Kidney (tissue), 14 donors: ENCODE data around the gene FLT1. TPM values are rescaled to one million over a fixed set of nuclear protein-coding genes. Genes with fewer than 3 reads are reported as not detected.

Experiments
- DNase-seq, 5 donors: peaks; one replicate each; pipeline ENCODE4 v3.0.0-alpha.2; 2013 to 2020
- FAIRE-seq: peaks from 2 replicates; lab custom pipeline; 2012; peaks lifted over from hg19 to GRCh38; lab: Jason Lieb, UNC
- H3K27ac ChIP-seq, 2 donors: one replicate each; pipeline ENCODE4 v1.7.0; 2013; ENCODE audit warnings: low read depth in 2 of 2, low read length in 2 of 2, inconsistent platforms in 1 of 2
- H3K27me3 ChIP-seq: one replicate; pipeline ENCODE4 v1.7.1; 2013; ENCODE audit warnings: low read length, inconsistent platforms; ENCODE audit not compliant: control insufficient read depth, insufficient read depth
- H3K36me3 ChIP-seq, 3 donors: one replicate each; pipeline versions ENCODE4 v1.7.0 to v1.7.1; 2013; ENCODE audit warnings: low read length in 3 of 3, control low read depth in 1 of 3, inconsistent platforms in 1 of 3; ENCODE audit not compliant: insufficient read depth in 3 of 3, control insufficient read depth in 2 of 3
- H3K4me1 ChIP-seq, 3 donors: one replicate each; pipeline versions ENCODE4 v1.7.0 to v1.7.1; 2013; ENCODE audit warnings: low read length in 3 of 3, inconsistent platforms in 1 of 3, low read depth in 1 of 3; ENCODE audit not compliant: control insufficient read depth in 2 of 3, insufficient read depth in 2 of 3
- H3K4me3 ChIP-seq, 3 donors: one replicate each; pipeline versions ENCODE4 v1.7.0 to v1.8.1; 2013; ENCODE audit warnings: low read length in 3 of 3, control low read depth in 1 of 3, inconsistent platforms in 1 of 3
- H3K9ac ChIP-seq, 3 donors: one replicate each; pipeline versions ENCODE4 v1.7.0 to v1.7.1; 2013; ENCODE audit warnings: low read length in 3 of 3, control low read depth in 1 of 3, inconsistent platforms in 1 of 3
- H3K9me3 ChIP-seq, 3 donors: one replicate each; pipeline versions ENCODE4 v1.7.0 to v1.7.1; 2013; ENCODE audit warnings: low read length in 3 of 3, control low read depth in 1 of 3, inconsistent platforms in 1 of 3; ENCODE audit not compliant: control insufficient read depth in 2 of 3, insufficient read depth in 1 of 3
- CTCF ChIP-seq: IDR thresholded peaks from 3 replicates; pipeline ENCODE4 v1.5.1; 2012; ENCODE audit warnings: mild to moderate bottlenecking, moderate library complexity, borderline replicate concordance; ENCODE audit not compliant: insufficient read depth; ENCODE audit errors: extremely low read depth
- intact Hi-C: fragments of 100-400 bp; cut with DNase I; formaldehyde crosslinking; loops from one replicate; pipeline ENCODE4 v1.11.1; 2022
- polyA plus RNA-seq: library from polyadenylated mRNA; stranded (reverse); fragments of 350-450 nt; fragmentation: Illumina TruSeq; extraction: RNeasy Lipid Tissue Mini Kit (QIAGEN cat#74804); gene quantifications from one replicate; pipeline ENCODE4 v1.2.3, GENCODE V29; 2014; ENCODE audit warnings: low read depth, low replicate concordance; ENCODE audit not compliant: insufficient read depth
- total RNA-seq: library from RNA; stranded (reverse); fragmentation: NEBNext Ultra II Directional; extraction: Animal tissue kit (Norgen Biotek cat#: 25700); gene quantifications from one replicate; pipeline ENCODE4 v1.2.1, GENCODE V29; 2021
- donor health status: control.
- donor health status: control.
- donor health status: control.
- donor health status: control.
- donor health status: control.
- donor health status: DM: yes; HTN: yes; CAD: no.
- donor health status: Normal renal cell carcinoma (clear cell type).

Gene FLT1
- total and polyA plus RNA-seq, 2 donors from 2014 or later, result 17.2 to 45.7 TPM

DNA sequence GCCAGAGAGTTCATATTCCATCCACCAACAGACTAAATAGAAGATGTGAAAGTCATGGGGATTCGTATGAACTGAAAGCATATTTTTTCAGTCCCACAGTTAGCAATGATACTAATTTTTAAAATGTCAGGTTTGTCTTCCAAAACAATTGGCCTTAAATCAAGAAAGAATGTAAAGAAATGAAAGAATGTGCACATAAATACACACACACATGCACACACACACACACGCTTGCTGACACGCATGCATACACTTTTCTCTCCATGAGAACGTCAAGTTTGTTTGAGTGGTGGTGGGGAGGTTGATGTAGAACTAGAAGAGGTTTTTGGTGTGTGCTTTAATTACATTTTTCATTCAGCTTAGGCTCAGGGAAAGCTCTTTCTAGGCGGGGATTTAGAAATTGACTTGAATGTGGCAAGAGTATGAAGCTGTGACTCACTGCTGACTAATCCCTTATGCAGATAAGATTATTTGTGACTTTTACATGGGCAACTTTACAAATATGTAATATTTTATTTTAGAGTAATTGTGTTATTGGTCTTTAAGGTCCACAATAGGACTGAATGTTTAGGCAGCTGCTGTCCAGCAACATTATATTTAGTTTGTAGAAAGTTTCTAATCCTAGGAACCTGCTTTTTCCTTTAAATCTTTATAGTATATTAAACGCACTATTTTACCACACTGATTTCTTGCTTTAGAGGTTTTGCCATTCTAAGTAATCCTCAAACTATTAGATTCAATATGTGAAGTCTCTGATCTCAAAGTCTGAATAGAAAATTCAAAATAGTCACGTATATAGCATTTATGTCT, 18.8 kb downstream of the FLT1 start:
- Histone ChIP-seq H3K9ac (no peak overlapping the region), H3K4me1 (no peaks in the 10 kb centered on the region), H3K4me3 (no peak overlapping the region), H3K9me3 (no peaks in the 10 kb centered on the region), H3K36me3 (no peaks in the 10 kb centered on the region), H3K27me3 (no peaks in the 10 kb centered on the region), H3K27ac (no peak overlapping the region)
- DNase-seq, result no peak
- intact Hi-C loops, result no loop called here
- FAIRE-seq, result no peak
- TF ChIP-seq CTCF, result no peak

- intact Hi-C loops, result no loop called here
- FAIRE-seq (no peak), DNase-seq (no peak)
- no peaks in the 10 kb centered on the region for H3K9me3 ChIP-seq
- H3K4me3 ChIP-seq, result no peak overlapping the region
- H3K27ac ChIP-seq, result no peak overlapping the region
- no peaks in the 10 kb centered on the region for H3K27me3 ChIP-seq
- TF ChIP-seq CTCF, result no peak
- H3K9ac ChIP-seq, result no peak overlapping the region
- no peaks in the 10 kb centered on the region for H3K4me1 ChIP-seq
- no peaks in the 10 kb centered on the region for H3K36me3 ChIP-seq
Measured at GRCh38 chr13:28474491-28475134, 20.3 kb downstream of the FLT1 start.

DNA sequence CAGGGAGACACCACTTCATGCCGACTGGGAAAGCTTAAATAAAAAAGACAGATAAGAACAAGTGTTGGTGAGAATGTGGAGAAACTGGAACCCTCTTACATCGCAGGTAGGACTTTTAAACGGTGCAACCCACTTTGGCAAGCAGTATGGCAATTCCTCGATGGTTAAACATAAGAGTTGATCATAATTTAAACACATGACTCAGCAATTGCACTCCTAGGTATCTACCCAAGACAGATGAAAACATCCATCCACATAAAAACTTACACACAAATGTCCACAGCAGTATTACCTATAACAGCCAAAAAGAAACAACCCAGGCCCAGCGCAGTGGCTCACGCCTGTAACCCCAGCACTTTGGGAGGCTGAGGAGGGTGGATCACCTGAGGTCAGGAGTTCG, 21.9 kb downstream of the FLT1 start:
- Histone ChIP-seq H3K36me3 (no peaks in the 10 kb centered on the region), H3K4me1 (no peaks in the 10 kb centered on the region), H3K27ac (no peak overlapping the region), H3K9ac (no peak overlapping the region), H3K4me3 (no peak overlapping the region), H3K27me3 (no peaks in the 10 kb centered on the region), H3K9me3 (no peaks in the 10 kb centered on the region)
- intact Hi-C loops, result no loop called here
- no peak for TF ChIP-seq CTCF
- FAIRE-seq, result no peak
- no peak for DNase-seq
